NB4 (cell line): ENCODE data around the gene ACTG2.

Experiments
- CTCF ChIP-seq: IDR thresholded peaks from one replicate; pipeline ENCODE4 v1.5.1; 2012; ENCODE audit warnings: low read depth, low read length
- MAX ChIP-seq: IDR thresholded peaks from 2 replicates; pipeline ENCODE4 v1.6.1; 2011; ENCODE audit warnings: low read depth, low read length
- MYC ChIP-seq: IDR thresholded peaks from 2 replicates; pipeline ENCODE4 v1.6.1; 2011; ENCODE audit warnings: low read depth, low read length
- POLR2A ChIP-seq: IDR thresholded peaks from 2 replicates; pipeline ENCODE4 v1.6.1; 2011; ENCODE audit warnings: mild to moderate bottlenecking; ENCODE audit not compliant: insufficient read length; ENCODE audit errors: extremely low read depth

GRCh38 chr2:73931531-73932500, 39.0 kb downstream of the ACTG2 start:
- TF ChIP-seq MAX (no peak), POLR2A (no peak), CTCF (no peak), MYC (no peak)
